IMR-90 (cell line): ENCODE data around the gene MRPL52.

Experiments used
- CHD1 ChIP-seq: IDR thresholded peaks from 2 replicates; pipeline ENCODE4 v1.6.1; 2012; ENCODE audit warnings: low read depth, low read length, improper control_type of control experiment
- MAFK ChIP-seq: IDR thresholded peaks from 2 replicates; pipeline ENCODE4 v1.6.1; 2012; ENCODE audit warnings: low read depth, low read length, improper control_type of control experiment
- MXI1 ChIP-seq: IDR thresholded peaks from 2 replicates; pipeline ENCODE4 v1.6.1; 2012; ENCODE audit warnings: low read depth, mild to moderate bottlenecking, low read length, moderate library complexity, borderline replicate concordance
- POLR2A ChIP-seq: IDR thresholded peaks from 2 replicates; pipeline ENCODE4 v1.6.1; 2012; ENCODE audit warnings: mild to moderate bottlenecking, low read depth, low read length
- RAD21 ChIP-seq: IDR thresholded peaks from 2 replicates; pipeline ENCODE4 v1.6.1; 2012; ENCODE audit warnings: low read length, improper control_type of control experiment
- RFX5 ChIP-seq: IDR thresholded peaks from 2 replicates; pipeline ENCODE4 v1.8.0; 2012; ENCODE audit warnings: low read depth, mild to moderate bottlenecking, low read length, moderate library complexity
- USF2 ChIP-seq: fragments of 150-350 bp; IDR thresholded peaks from 2 replicates; pipeline ENCODE4 v1.6.1; 2017; ENCODE audit warnings: mild to moderate bottlenecking, antibody characterized with exemption, low read length, low read depth
- TF ChIP-seq, protein P1 (sequence below): conservative IDR thresholded peaks from 2 replicates; pipeline ENCODE4 v1.5.1; 2012; ENCODE audit warnings: mild to moderate bottlenecking, low read depth, low read length, improper control_type of control experiment
- TF ChIP-seq, protein P2 (sequence below): fragments of 150-350 bp; IDR thresholded peaks from 2 replicates; pipeline ENCODE4 v1.6.1; 2016; ENCODE audit warnings: low read depth, mild to moderate bottlenecking, low read length, moderate library complexity, borderline replicate concordance

DNA sequence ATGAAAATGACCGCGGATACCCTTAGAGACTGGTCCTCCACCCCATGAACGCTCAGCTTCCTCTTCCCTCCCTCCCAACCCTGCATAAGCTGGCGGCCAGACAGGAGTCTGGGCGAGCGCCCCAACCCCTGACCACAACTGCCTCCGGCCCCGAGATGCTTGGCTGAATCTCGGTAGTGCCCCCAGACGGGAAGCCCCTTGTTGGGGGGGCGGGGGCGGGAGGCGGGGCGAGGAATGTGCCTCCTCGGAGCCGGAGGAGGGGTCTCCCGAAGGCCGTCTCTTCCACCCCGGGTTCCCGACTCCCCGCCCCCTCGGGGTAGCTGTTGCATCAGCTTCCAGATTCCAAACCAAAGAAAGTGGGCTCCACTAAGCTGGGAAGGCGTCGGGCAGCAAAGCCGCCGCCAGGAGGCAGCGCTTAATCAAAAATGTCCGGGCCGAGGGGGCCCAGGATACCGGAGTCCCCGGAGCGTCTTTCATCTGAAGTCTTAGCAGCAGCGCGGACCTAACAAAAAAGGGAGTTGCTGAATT lies 7.1 kb upstream of the MRPL52 start:
- TF ChIP-seq POLR2A (peak; percentile 34; the same call in 1 of the 2 replicates), MAFK (no peak), MXI1 (no peak), USF2 (no peak), RAD21 (peak; percentile 90), CHD1 (no peak), RFX5 (no peak)
- TF ChIP-seq, protein P1, sequence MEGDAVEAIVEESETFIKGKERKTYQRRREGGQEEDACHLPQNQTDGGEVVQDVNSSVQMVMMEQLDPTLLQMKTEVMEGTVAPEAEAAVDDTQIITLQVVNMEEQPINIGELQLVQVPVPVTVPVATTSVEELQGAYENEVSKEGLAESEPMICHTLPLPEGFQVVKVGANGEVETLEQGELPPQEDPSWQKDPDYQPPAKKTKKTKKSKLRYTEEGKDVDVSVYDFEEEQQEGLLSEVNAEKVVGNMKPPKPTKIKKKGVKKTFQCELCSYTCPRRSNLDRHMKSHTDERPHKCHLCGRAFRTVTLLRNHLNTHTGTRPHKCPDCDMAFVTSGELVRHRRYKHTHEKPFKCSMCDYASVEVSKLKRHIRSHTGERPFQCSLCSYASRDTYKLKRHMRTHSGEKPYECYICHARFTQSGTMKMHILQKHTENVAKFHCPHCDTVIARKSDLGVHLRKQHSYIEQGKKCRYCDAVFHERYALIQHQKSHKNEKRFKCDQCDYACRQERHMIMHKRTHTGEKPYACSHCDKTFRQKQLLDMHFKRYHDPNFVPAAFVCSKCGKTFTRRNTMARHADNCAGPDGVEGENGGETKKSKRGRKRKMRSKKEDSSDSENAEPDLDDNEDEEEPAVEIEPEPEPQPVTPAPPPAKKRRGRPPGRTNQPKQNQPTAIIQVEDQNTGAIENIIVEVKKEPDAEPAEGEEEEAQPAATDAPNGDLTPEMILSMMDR, result peak; percentile 94
- TF ChIP-seq, protein P2, sequence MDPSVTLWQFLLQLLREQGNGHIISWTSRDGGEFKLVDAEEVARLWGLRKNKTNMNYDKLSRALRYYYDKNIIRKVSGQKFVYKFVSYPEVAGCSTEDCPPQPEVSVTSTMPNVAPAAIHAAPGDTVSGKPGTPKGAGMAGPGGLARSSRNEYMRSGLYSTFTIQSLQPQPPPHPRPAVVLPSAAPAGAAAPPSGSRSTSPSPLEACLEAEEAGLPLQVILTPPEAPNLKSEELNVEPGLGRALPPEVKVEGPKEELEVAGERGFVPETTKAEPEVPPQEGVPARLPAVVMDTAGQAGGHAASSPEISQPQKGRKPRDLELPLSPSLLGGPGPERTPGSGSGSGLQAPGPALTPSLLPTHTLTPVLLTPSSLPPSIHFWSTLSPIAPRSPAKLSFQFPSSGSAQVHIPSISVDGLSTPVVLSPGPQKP, result no peak
